ENCODE measurements around the gene ATP4B.

Gene ATP4B

DNA sequence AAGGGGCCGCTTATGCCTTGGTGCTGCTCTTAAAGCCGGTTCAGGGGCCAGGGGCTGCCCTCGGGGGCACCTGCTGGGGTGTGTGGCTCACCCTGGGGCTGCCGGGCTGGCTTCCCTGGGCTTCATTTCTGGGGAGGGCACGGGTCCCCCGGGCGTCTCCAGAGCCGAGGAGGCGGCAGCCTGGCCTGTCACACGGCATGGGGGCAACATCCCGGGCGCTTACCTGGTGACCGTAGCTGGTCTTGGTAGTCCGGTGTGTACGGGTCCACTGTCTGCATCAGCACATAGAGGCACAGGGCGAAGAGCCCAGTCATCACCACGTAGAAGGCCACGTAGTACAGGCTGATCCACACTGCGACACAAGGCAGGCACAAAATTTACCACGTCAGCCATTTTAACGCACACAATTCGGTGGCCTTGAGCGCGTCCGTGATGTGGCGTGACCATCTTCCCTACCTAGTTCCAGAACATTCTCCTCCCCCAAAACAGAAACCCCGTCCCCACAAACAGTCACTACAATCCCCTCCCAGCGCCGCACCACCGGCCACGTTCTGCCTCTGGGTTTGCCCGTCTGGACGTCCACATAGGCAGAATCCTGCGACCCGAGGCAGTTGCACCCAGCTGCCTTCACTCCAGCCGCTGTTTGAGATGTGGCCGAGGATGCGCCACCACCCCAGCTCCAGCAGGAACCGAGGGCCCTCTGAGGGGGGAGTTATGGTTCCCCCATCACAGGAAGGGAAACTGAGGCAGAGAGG lies 3.2 kb downstream of the ATP4B start:
- Histone ChIP-seq H4K12ac (ENCODE audit: low read depth, low read length) (no peak overlapping the region), H2BK5ac (ENCODE audit: low read depth, low read length, poor library complexity) (no peak overlapping the region), H2BK120ac (ENCODE audit: insufficient read depth, low read length, poor library complexity) (no peak overlapping the region), H3K27ac (ENCODE audit: low read depth, low read length) (no peak overlapping the region), H4K91ac (ENCODE audit: low read depth, low read length) (no peak overlapping the region), H3K9me3 (ENCODE audit: insufficient read depth, low read depth, low read length) (no peaks in the 10 kb centered on the region), H2AK5ac (ENCODE audit: low read length) (no peak overlapping the region), H3K4me1 (ENCODE audit: control insufficient read depth in 1 of 2, insufficient read depth in 2 of 2, low read length in 2 of 2) (no peaks in the 10 kb centered on the region), H3K36me3 (ENCODE audit: control insufficient read depth in 1 of 2, insufficient read depth in 2 of 2, low read length in 2 of 2) (no peaks in the 10 kb centered on the region), H2BK12ac (ENCODE audit: low read length) (no peak overlapping the region), H3K18ac (ENCODE audit: low read length) (no peak overlapping the region), H4K8ac (ENCODE audit: low read depth, low read length) (no peak overlapping the region), H3K23ac (ENCODE audit: low read length) (no peak overlapping the region), H3K9ac (ENCODE audit: low read length) (no peak overlapping the region), H3K4me3 (ENCODE audit: low read depth, low read length) (no peak overlapping the region), H3K14ac (ENCODE audit: low read length) (no peak overlapping the region), H2AFZ (ENCODE audit: insufficient read depth, low read length, poor library complexity) (no peak overlapping the region), H3K79me1 (ENCODE audit: low read length) (no peaks in the 10 kb centered on the region), H3K79me2 (ENCODE audit: control insufficient read depth, insufficient read depth, low read length, poor library complexity) (no peaks in the 10 kb centered on the region), H3K27me3 (ENCODE audit: insufficient read depth, low read length) (no peaks in the 10 kb centered on the region), H3K4ac (ENCODE audit: low read depth, low read length) (no peak overlapping the region), H3K4me2 (ENCODE audit: low read length) (no peak overlapping the region)
- WGBS (ENCODE audit: extremely low coverage, insufficient coverage, insufficient read length) = no CpG with 5 or more reads among the region's 39 CpGs
- DNase-seq = no peak

DNA sequence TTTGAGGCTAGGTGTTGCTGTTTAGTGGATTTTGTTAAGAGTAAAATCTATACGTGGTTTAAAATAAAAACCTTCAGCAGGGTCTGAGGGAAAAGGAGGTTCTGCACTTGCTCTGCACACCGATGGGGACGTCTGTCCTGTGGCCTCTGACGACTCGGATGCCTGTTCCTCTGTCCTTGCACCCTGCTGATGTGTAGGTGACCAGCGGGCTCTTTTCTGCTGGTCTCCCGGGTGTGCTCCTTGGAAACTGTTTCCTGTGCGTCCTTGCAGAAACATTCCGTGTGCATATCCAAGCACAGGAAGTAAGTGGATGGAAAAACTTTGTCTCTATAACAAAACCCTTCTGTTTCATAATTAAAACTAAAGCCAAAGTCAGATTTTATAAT lies 3.8 kb downstream of the ATP4B start:
- no peaks in the 10 kb centered on the region for H3K79me1 ChIP-seq (ENCODE audit: low read length)
- no peak overlapping the region for H4K8ac ChIP-seq (ENCODE audit: low read depth, low read length)
- H2BK120ac ChIP-seq (ENCODE audit: insufficient read depth, low read length, poor library complexity) = no peak overlapping the region
- H3K4me2 ChIP-seq (ENCODE audit: low read length) = no peak overlapping the region
- no peak overlapping the region for H3K4me3 ChIP-seq (ENCODE audit: low read depth, low read length)
- no peak overlapping the region for H3K27ac ChIP-seq (ENCODE audit: low read depth, low read length)
- no peak overlapping the region for H3K14ac ChIP-seq (ENCODE audit: low read length)
- no peak overlapping the region for H2BK12ac ChIP-seq (ENCODE audit: low read length)
- H3K4ac ChIP-seq (ENCODE audit: low read depth, low read length) = no peak overlapping the region
- no peak overlapping the region for H2AFZ ChIP-seq (ENCODE audit: insufficient read depth, low read length, poor library complexity)
- no peak overlapping the region for H4K12ac ChIP-seq (ENCODE audit: low read depth, low read length)
- H3K18ac ChIP-seq (ENCODE audit: low read length) = no peak overlapping the region
- WGBS (ENCODE audit: extremely low coverage, insufficient coverage, insufficient read length) = no CpG with 5 or more reads among the region's 9 CpGs
- no peak overlapping the region for H3K9ac ChIP-seq (ENCODE audit: low read length)
- no peak overlapping the region for H2AK5ac ChIP-seq (ENCODE audit: low read length)
- peaks cover 0 to 2% of the 10 kb centered on the region in 2 experiments for H3K4me1 ChIP-seq (ENCODE audit: control insufficient read depth in 1 of 2, insufficient read depth in 2 of 2, low read length in 2 of 2)
- H3K36me3 ChIP-seq (ENCODE audit: control insufficient read depth in 1 of 2, insufficient read depth in 2 of 2, low read length in 2 of 2) = peaks cover 0 to 2% of the 10 kb centered on the region in 2 experiments
- no peak overlapping the region for H3K23ac ChIP-seq (ENCODE audit: low read length)
- DNase-seq = no peak
- H2BK5ac ChIP-seq (ENCODE audit: low read depth, low read length, poor library complexity) = no peak overlapping the region
- H4K91ac ChIP-seq (ENCODE audit: low read depth, low read length) = no peak overlapping the region
- H3K9me3 ChIP-seq (ENCODE audit: insufficient read depth, low read depth, low read length) = no peaks in the 10 kb centered on the region
- no peaks in the 10 kb centered on the region for H3K79me2 ChIP-seq (ENCODE audit: control insufficient read depth, insufficient read depth, low read length, poor library complexity)
- H3K27me3 ChIP-seq (ENCODE audit: insufficient read depth, low read length) = no peaks in the 10 kb centered on the region

- Histone ChIP-seq H2AFZ (ENCODE audit: insufficient read depth, low read length, poor library complexity) (no peak overlapping the region), H3K23ac (ENCODE audit: low read length) (no peak overlapping the region), H3K18ac (ENCODE audit: low read length) (no peak overlapping the region), H2BK120ac (ENCODE audit: insufficient read depth, low read length, poor library complexity) (no peak overlapping the region), H3K14ac (ENCODE audit: low read length) (no peak overlapping the region), H3K36me3 (ENCODE audit: control insufficient read depth in 1 of 2, insufficient read depth in 2 of 2, low read length in 2 of 2) (peaks cover 0 to 3% of the 10 kb centered on the region in 2 experiments), H3K4ac (ENCODE audit: low read depth, low read length) (no peak overlapping the region), H3K4me1 (ENCODE audit: control insufficient read depth in 1 of 2, insufficient read depth in 2 of 2, low read length in 2 of 2) (peaks cover 0 to 3% of the 10 kb centered on the region in 2 experiments), H3K27me3 (ENCODE audit: insufficient read depth, low read length) (no peaks in the 10 kb centered on the region), H3K9me3 (ENCODE audit: insufficient read depth, low read depth, low read length) (no peaks in the 10 kb centered on the region), H4K8ac (ENCODE audit: low read depth, low read length) (no peak overlapping the region), H4K91ac (ENCODE audit: low read depth, low read length) (no peak overlapping the region), H3K9ac (ENCODE audit: low read length) (no peak overlapping the region), H3K4me2 (ENCODE audit: low read length) (no peak overlapping the region), H3K79me2 (ENCODE audit: control insufficient read depth, insufficient read depth, low read length, poor library complexity) (no peaks in the 10 kb centered on the region), H3K4me3 (ENCODE audit: low read depth, low read length) (no peak overlapping the region), H4K12ac (ENCODE audit: low read depth, low read length) (no peak overlapping the region), H3K27ac (ENCODE audit: low read depth, low read length) (no peak overlapping the region), H2AK5ac (ENCODE audit: low read length) (no peak overlapping the region), H3K79me1 (ENCODE audit: low read length) (no peaks in the 10 kb centered on the region), H2BK12ac (ENCODE audit: low read length) (no peak overlapping the region), H2BK5ac (ENCODE audit: low read depth, low read length, poor library complexity) (no peak overlapping the region)
- WGBS (ENCODE audit: extremely low coverage, insufficient coverage, insufficient read length) = no CpG with 5 or more reads among the region's 24 CpGs
- DNase-seq = no peak
Observed at GRCh38 chr13:113653264-113654174, 4.5 kb downstream of the ATP4B start.

DNA sequence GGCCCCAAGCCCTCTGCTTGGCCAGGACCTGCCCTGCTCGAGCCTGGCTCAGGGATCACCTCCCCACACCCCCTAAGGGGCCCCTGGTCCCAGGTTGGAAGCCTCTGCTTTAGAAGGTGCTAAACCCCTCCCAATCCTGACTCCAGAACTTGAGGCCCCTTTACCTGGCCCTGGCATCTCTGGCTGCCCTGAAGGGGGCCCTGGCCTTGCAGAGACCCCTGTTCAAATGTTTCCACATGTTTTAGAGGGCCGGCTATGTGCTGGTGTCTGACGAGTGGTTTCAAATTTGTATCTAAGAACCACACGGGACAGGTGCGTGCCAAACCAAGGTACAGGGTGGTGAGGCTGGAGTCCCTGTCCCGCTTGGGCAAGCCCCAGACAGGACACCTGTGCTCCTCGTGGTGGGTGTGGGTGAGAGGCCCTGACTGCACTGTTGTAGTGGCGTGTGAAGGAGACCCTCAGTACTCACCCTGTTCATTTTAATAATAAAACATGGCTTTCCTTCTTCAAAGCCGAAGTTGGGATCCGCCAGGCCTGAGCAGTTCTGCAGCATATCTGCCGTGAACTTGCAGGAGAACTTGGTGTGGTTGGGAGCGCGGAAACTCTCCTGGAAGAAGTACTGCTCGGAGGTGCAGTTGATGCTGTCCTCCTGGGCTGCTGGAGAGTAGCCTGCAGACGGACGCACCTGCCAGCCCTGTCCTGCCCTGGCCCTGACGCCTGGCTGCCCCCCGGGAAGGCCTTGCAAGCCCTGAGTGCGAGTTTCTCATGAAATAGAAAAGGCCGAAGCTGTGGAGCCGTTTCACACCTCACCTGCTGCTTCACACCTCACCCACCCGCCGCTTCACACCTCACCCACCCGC lies 5.4 kb downstream of the ATP4B start:
- Histone ChIP-seq H3K79me2 (ENCODE audit: control insufficient read depth, insufficient read depth, low read length, poor library complexity) (no peaks in the 10 kb centered on the region), H3K4me2 (ENCODE audit: low read length) (no peak overlapping the region), H3K14ac (ENCODE audit: low read length) (no peak overlapping the region), H3K4me3 (ENCODE audit: low read depth, low read length) (no peak overlapping the region), H4K12ac (ENCODE audit: low read depth, low read length) (no peak overlapping the region), H3K4ac (ENCODE audit: low read depth, low read length) (no peak overlapping the region), H2BK120ac (ENCODE audit: insufficient read depth, low read length, poor library complexity) (no peak overlapping the region), H2BK5ac (ENCODE audit: low read depth, low read length, poor library complexity) (no peak overlapping the region), H3K9me3 (ENCODE audit: insufficient read depth, low read depth, low read length) (no peaks in the 10 kb centered on the region), H2AK5ac (ENCODE audit: low read length) (no peak overlapping the region), H2BK12ac (ENCODE audit: low read length) (no peak overlapping the region), H3K27me3 (ENCODE audit: insufficient read depth, low read length) (no peaks in the 10 kb centered on the region), H3K9ac (ENCODE audit: low read length) (no peak overlapping the region), H4K8ac (ENCODE audit: low read depth, low read length) (no peak overlapping the region), H4K91ac (ENCODE audit: low read depth, low read length) (no peak overlapping the region), H3K79me1 (ENCODE audit: low read length) (no peaks in the 10 kb centered on the region), H3K36me3 (ENCODE audit: control insufficient read depth in 1 of 2, insufficient read depth in 2 of 2, low read length in 2 of 2) (peaks cover 3 to 5% of the 10 kb centered on the region in 2 experiments), H3K18ac (ENCODE audit: low read length) (no peak overlapping the region), H2AFZ (ENCODE audit: insufficient read depth, low read length, poor library complexity) (no peak overlapping the region), H3K23ac (ENCODE audit: low read length) (no peak overlapping the region), H3K27ac (ENCODE audit: low read depth, low read length) (no peak overlapping the region), H3K4me1 (ENCODE audit: control insufficient read depth in 1 of 2, insufficient read depth in 2 of 2, low read length in 2 of 2) (peaks cover 0 to 3% of the 10 kb centered on the region in 2 experiments)
- no peak for DNase-seq
- WGBS (ENCODE audit: extremely low coverage, insufficient coverage, insufficient read length) = no CpG with 5 or more reads among the region's 24 CpGs
